Upper lobe of left lung (tissue), 6 donors: Measurements from ENCODE around the gene PDIA4. TPM values are rescaled to one million over a fixed set of nuclear protein-coding genes. Genes with fewer than 3 reads are reported as not detected.

Experiments used
- ATAC-seq, 2 donors: fragments of 200-7000 bp; cut with Tn5 transposase; one replicate each; pipeline ENCODE4 v1.9.1; 2022; ENCODE audit warnings: mild to moderate bottlenecking in 2 of 2, moderate library complexity in 2 of 2; ENCODE audit not compliant: low FRiP score in 2 of 2
- DNase-seq, 2 donors: peaks; one replicate each; pipeline ENCODE4 v3.0.0-alpha.2; 2019 to 2020
- H3K27ac ChIP-seq, 4 donors: fragments of 200-600 bp; sonication (generic); one replicate each; pipeline ENCODE4 v1.5.1; 2016 to 2019
- H3K27me3 ChIP-seq, 4 donors: fragments of 200-600 bp; sonication (generic); one replicate each; pipeline ENCODE4 v1.5.1; 2017 to 2019
- H3K36me3 ChIP-seq, 4 donors: fragments of 200-600 bp; sonication (generic); one replicate each; pipeline ENCODE4 v1.5.1; 2016 to 2019
- H3K4me1 ChIP-seq, 4 donors: fragments of 200-600 bp; sonication (generic); one replicate each; pipeline ENCODE4 v1.5.1; 2018 to 2019
- H3K4me3 ChIP-seq, 4 donors: fragments of 200-600 bp; sonication (generic); one replicate each; pipeline ENCODE4 v1.5.1; 2017 to 2019; ENCODE audit warnings: mild to moderate bottlenecking in 2 of 4, moderate library complexity in 1 of 4
- H3K9me3 ChIP-seq, 4 donors: fragments of 200-600 bp; sonication (generic); one replicate each; pipeline ENCODE4 v1.5.1; 2018 to 2019
- EP300 ChIP-seq, 4 donors: sonication (generic); formaldehyde crosslinking; IDR thresholded peaks; one replicate each; pipeline ENCODE4 v1.5.1; 2017; ENCODE audit warnings: antibody characterized with exemption in 4 of 4, control low read depth in 2 of 4
- POLR2A ChIP-seq, 4 donors: fragments of 450-650 bp; IDR thresholded peaks; one replicate each; pipeline ENCODE4 v1.5.1; 2016 to 2017; ENCODE audit warnings: antibody characterized with exemption in 4 of 4, mild to moderate bottlenecking in 2 of 4
- POLR2AphosphoS5 ChIP-seq, 2 donors: sonication (generic); formaldehyde crosslinking; IDR thresholded peaks; one replicate each; pipeline ENCODE4 v1.5.1; 2017; ENCODE audit warnings: antibody characterized with exemption in 2 of 2
- WGBS, 2 donors: methylation state at CpG; one replicate each; pipeline ENCODE4 v1.1.5; 2017 to 2018; 5-methylcytosine and 5-hydroxymethylcytosine counted together
- small RNA-seq, 4 donors: library from RNA; depleted of rRNA; stranded (forward); fragments of <200 nt; gene quantifications; one replicate each; pipeline ENCODE3, GENCODE V24; 2016
- total RNA-seq, 6 donors: library from RNA; depleted of rRNA in 4 of 6; stranded (reverse); fragments of >200 nt in 4 of 6; gene quantifications; one replicate each; pipeline versions ENCODE4 v1.1.0 to v1.2.1, GENCODE V29; 2016 to 2021
- TF ChIP-seq, protein P1 (sequence below), 6 experiments: fragments of 450-650 bp in 4 of 6; fragments of 200-600 bp in 2 of 6; sonication (generic) in 2 of 6; IDR thresholded peaks; one replicate each; pipeline ENCODE4 v1.5.1; 2016 to 2019; ENCODE audit warnings: antibody characterized with exemption in 6 of 6
- donor health status: DM: no; HTN: no; CAD: no; lungs with moderate emphysema.
- donor health status: DM: no; HTN: yes; CAD: no; lungs with severe emphysema.

PDIA4 gene
- total RNA-seq, 6 donors from 2014 or later = 25.1 to 160 (median 77.8) TPM

DNA sequence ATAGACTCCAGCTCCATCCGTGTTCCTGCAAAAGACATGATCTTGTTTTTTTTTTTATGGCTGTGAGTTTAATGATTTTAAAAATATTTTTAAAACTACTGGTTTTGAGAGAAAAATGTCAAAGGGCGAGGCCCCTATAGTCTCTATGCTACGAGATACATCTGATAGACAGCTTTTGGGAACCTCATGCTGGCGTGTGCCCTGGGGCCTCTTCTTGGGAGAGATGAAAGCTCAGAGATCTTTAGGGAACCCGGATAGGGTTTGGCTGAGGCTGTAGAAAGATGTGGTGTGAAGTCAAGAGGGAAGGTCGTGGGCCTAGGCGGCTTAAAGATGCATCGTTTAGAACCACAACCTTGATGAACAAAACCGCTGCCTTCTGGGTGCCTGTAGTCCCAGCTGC, 70.2 kb downstream of the PDIA4 start:
- no peak overlapping the region for H3K27ac ChIP-seq
- peaks cover 0 to 5% (median 2%) of the 10 kb centered on the region in 4 donors for H3K4me1 ChIP-seq
- no peaks in the 10 kb centered on the region for H3K36me3 ChIP-seq
- no peaks in the 10 kb centered on the region for H3K9me3 ChIP-seq
- ATAC-seq (no peak), DNase-seq (no peak)
- no peaks in the 10 kb centered on the region for H3K27me3 ChIP-seq
- TF ChIP-seq EP300 (IDR thresholded peaks at IDR 0.05) = no peak
- TF ChIP-seq, protein P1, sequence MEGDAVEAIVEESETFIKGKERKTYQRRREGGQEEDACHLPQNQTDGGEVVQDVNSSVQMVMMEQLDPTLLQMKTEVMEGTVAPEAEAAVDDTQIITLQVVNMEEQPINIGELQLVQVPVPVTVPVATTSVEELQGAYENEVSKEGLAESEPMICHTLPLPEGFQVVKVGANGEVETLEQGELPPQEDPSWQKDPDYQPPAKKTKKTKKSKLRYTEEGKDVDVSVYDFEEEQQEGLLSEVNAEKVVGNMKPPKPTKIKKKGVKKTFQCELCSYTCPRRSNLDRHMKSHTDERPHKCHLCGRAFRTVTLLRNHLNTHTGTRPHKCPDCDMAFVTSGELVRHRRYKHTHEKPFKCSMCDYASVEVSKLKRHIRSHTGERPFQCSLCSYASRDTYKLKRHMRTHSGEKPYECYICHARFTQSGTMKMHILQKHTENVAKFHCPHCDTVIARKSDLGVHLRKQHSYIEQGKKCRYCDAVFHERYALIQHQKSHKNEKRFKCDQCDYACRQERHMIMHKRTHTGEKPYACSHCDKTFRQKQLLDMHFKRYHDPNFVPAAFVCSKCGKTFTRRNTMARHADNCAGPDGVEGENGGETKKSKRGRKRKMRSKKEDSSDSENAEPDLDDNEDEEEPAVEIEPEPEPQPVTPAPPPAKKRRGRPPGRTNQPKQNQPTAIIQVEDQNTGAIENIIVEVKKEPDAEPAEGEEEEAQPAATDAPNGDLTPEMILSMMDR (IDR thresholded peaks at IDR 0.05) = no peak
- no peak for TF ChIP-seq POLR2AphosphoS5 (IDR thresholded peaks at IDR 0.05)
- no peak for TF ChIP-seq POLR2A (IDR thresholded peaks at IDR 0.05)
- no peak overlapping the region for H3K4me3 ChIP-seq
- 85 to 89% methylated on average over 9 of the region's 9 CpGs for WGBS, 2 donors

DNA sequence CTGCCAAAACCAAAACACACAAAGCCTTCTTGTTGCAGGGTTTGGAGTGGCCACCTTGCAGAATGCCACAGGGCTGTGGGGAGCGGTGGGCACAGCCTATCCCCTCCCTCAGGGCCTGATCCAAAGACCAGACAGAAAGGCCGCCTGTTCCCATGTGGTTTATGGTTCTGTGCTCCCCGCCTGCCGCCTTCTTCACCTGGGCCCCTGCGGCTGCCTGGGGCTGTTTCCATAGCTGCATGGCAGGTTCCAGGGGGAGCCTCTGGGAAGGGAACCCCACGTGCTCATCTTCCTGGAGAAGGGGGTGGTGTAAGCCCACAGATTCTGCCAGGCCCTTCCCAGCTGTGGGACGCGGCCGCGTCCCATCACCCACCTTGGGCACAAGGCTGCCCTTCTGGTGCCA, 73.5 kb downstream of the PDIA4 start:
- H3K27me3 ChIP-seq = no peaks in the 10 kb centered on the region
- no peak overlapping the region for H3K27ac ChIP-seq
- TF ChIP-seq EP300 (IDR thresholded peaks at IDR 0.05) = no peak
- no peak for TF ChIP-seq POLR2AphosphoS5 (IDR thresholded peaks at IDR 0.05)
- TF ChIP-seq, protein P1 (IDR thresholded peaks at IDR 0.05) = no peak
- TF ChIP-seq POLR2A (IDR thresholded peaks at IDR 0.05) = no peak
- H3K9me3 ChIP-seq = no peaks in the 10 kb centered on the region
- H3K4me3 ChIP-seq = no peak overlapping the region
- peak in 1 of 2 donors; percentile 68 for DNase-seq
- peak in 1 of 2 donors; percentile 38 for ATAC-seq
- no peaks in the 10 kb centered on the region for H3K4me1 ChIP-seq
- WGBS, 2 donors = 97 to 98% methylated on average over 5 to 10 of the region's 10 CpGs
- H3K36me3 ChIP-seq = no peaks in the 10 kb centered on the region

DNA sequence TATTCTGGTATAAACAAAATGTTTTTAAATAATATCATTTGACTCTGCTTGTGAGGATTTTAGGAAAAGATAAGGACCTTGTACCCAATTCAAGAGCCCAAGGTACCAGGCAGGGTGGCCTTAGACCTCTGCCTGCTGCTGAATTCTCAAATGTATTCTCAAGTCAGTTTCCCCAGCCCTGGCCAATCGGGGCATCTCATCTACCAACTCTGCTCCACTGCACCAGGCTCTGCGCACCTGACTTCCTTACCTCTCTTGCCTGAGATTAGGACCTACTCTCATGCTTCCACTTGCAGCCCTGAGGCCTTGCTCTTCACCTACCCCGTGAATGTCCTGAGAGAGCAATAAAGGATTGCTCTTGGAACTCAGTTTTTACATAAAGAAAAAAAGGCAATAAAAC, 74.6 kb downstream of the PDIA4 start:
- no peak overlapping the region for H3K4me3 ChIP-seq
- no peaks in the 10 kb centered on the region for H3K4me1 ChIP-seq
- no peak for TF ChIP-seq POLR2AphosphoS5 (IDR thresholded peaks at IDR 0.05)
- no peak for TF ChIP-seq POLR2A (IDR thresholded peaks at IDR 0.05)
- TF ChIP-seq EP300 (IDR thresholded peaks at IDR 0.05) = no peak
- TF ChIP-seq, protein P1 (IDR thresholded peaks at IDR 0.05) = no peak
- H3K9me3 ChIP-seq = no peaks in the 10 kb centered on the region
- 89 to 96% methylated on average over 3 of the region's 3 CpGs for WGBS, 2 donors
- no peak overlapping the region for H3K27ac ChIP-seq
- H3K27me3 ChIP-seq = no peaks in the 10 kb centered on the region
- DNase-seq (no peak), ATAC-seq (no peak)
- no peaks in the 10 kb centered on the region for H3K36me3 ChIP-seq

Small RNA genes lying within 50 kb of the gene (small RNA-seq; reads per million reads assigned to genes)
- gene COX6B1P1 = 0 reads per million in 4 donors
- 0 reads per million in 4 donors for gene RNU6-650P
- gene RNY1 = 303 to 626 (median 360) reads per million in 4 donors
- 3.7 to 24.4 (median 14.9) reads per million in 4 donors for gene RNY3
- gene RNY4 = 199 to 1,553 (median 854) reads per million in 4 donors

Other genes starting within 250 kb of the PDIA4 start
- gene EZH2, start 144.2 kb downstream of the PDIA4 start, total RNA-seq = 1 to 10 TPM in 5 of 6 donors, under 1 TPM in 1; 0.89 to 4.6 (median 3.1) TPM
- gene ZNF786, start 62.2 kb upstream of the PDIA4 start, total RNA-seq = 1 to 10 TPM; 1.7 to 9.0 (median 7.6) TPM
- 1 to 10 TPM; 1.4 to 3.1 (median 1.8) TPM for gene ZNF425, start 97.8 kb upstream of the PDIA4 start, total RNA-seq
- gene ZNF398, start 118.9 kb upstream of the PDIA4 start, total RNA-seq = 10 to 100 TPM; 12.2 to 40.9 (median 29.0) TPM
- 10 to 100 TPM; 20.7 to 35.6 (median 26.7) TPM for gene ZNF282, start 167.0 kb upstream of the PDIA4 start, total RNA-seq
- 10 to 100 TPM; 10.3 to 33.5 (median 10.9) TPM for gene ZNF212, start 211.1 kb upstream of the PDIA4 start, total RNA-seq
- 10 to 100 TPM; 12.6 to 46.1 (median 17.5) TPM for gene ZNF783, start 233.7 kb upstream of the PDIA4 start, total RNA-seq